Upper lobe of right lung (tissue), 1 donor: ENCODE results near the gene CCDC178. TPM values are rescaled to one million over a fixed set of nuclear protein-coding genes. Genes with fewer than 3 reads are reported as not detected.

Source experiments
- ATAC-seq: fragments of 200-7000 bp; cut with Tn5 transposase; one replicate; pipeline ENCODE4 v1.9.1; 2020; ENCODE audit warnings: mild to moderate bottlenecking, moderate library complexity
- DNase-seq: peaks from one replicate; pipeline ENCODE4 v3.0.0-alpha.2; 2020
- H3K27ac ChIP-seq: fragments of 200-600 bp; one replicate; pipeline ENCODE4 v1.8.0; 2022
- H3K27me3 ChIP-seq: fragments of 200-600 bp; one replicate; pipeline ENCODE4 v1.8.0; 2022; ENCODE audit warnings: mild to moderate bottlenecking
- H3K36me3 ChIP-seq: fragments of 200-600 bp; one replicate; pipeline ENCODE4 v1.8.0; 2022
- H3K4me1 ChIP-seq: fragments of 200-600 bp; one replicate; pipeline ENCODE4 v1.8.0; 2022
- H3K4me3 ChIP-seq: fragments of 200-600 bp; one replicate; pipeline ENCODE4 v1.8.0; 2022; ENCODE audit warnings: mild to moderate bottlenecking
- H3K9me3 ChIP-seq: fragments of 200-600 bp; one replicate; pipeline ENCODE4 v1.8.0; 2022
- CTCF ChIP-seq: fragments of 200-600 bp; IDR thresholded peaks from one replicate; pipeline ENCODE4 v1.8.0; 2022; ENCODE audit warnings: antibody characterized with exemption
- intact Hi-C: fragments of 100-400 bp; cut with DNase I; formaldehyde crosslinking; loops from one replicate; pipeline ENCODE4 v1.11.0; 2022
- total RNA-seq: library from RNA; stranded (reverse); fragmentation: NEBNext Ultra II Directional; extraction: Animal tissue kit (Norgen Biotek cat#: 25700); gene quantifications from one replicate; pipeline ENCODE4 v1.2.1, GENCODE V29; 2021
- donor health status: DM: no; HTN: yes; CAD: no; lungs with severe emphysema.

CCDC178 gene
- total RNA-seq, 1 donor from 2014 or later, result 2.5 TPM

DNA sequence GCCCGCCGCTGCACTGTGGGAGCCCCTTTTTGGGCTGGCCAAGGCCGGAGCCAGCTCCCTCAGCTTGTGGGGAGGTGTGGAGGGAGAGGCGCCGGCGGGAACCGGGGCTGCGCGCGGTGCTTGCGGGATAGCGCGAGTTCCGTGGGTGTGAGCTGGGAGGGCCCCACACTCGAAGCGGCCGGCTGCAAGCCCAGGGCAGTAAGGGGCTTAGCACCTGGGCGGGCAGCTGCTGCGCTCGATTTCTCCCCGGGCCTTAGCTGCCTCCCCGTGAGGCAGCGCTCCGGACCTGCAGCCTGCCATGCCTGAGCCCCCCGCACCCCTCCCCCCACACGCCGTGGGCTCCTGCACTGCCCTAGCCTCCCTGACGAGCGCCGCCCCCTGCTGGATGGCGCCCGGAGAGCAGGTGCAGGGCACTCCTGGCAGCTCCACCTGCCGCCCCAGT, 124.4 kb downstream of the CCDC178 start:
- ATAC-seq, result no peak

GRCh38 chr18:33307520-33307919, 133.0 kb downstream of the CCDC178 start:
- intact Hi-C loops, result no loop called here
- Histone ChIP-seq H3K9me3 (no peaks in the 10 kb centered on the region), H3K27me3 (no peaks in the 10 kb centered on the region), H3K36me3 (no peaks in the 10 kb centered on the region), H3K4me1 (no peaks in the 10 kb centered on the region), H3K4me3 (no peak overlapping the region), H3K27ac (no peak overlapping the region)
- TF ChIP-seq CTCF, result no peak
- no peak for DNase-seq
- no peak for ATAC-seq

More for the DNA sequence above, 124.4 kb downstream of the CCDC178 start:
- peak; percentile 52 for DNase-seq
- Histone ChIP-seq H3K36me3 (no peaks in the 10 kb centered on the region), H3K27ac (no peak overlapping the region), H3K27me3 (no peaks in the 10 kb centered on the region), H3K9me3 (no peaks in the 10 kb centered on the region), H3K4me3 (no peak overlapping the region), H3K4me1 (no peaks in the 10 kb centered on the region)
- TF ChIP-seq CTCF, result no peak
- intact Hi-C loops, result no loop called here

DNA sequence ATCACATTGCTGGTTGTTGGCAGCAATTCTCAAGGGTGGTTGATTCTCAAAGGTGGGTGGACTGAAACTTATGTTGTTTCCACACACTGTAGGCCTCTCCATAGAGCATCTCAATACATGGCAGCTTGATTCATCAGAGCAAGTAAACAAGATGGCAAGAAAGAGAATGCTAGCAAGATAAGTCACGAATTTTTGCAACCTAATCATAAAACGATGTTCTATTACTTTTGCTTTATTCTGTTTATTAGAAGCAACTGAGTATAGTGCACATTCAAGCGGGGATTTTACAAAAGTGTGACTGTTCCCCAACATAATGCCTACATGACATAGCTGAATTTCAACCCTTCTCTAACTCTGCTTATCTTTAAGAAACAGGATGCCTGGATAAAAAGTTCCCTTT, 136.2 kb downstream of the CCDC178 start:
- H3K27ac ChIP-seq, result no peak overlapping the region
- intact Hi-C loops, result no loop called here
- no peak for DNase-seq
- ATAC-seq, result no peak
- H3K36me3 ChIP-seq, result no peaks in the 10 kb centered on the region
- no peaks in the 10 kb centered on the region for H3K9me3 ChIP-seq
- H3K27me3 ChIP-seq, result no peaks in the 10 kb centered on the region
- H3K4me1 ChIP-seq, result no peaks in the 10 kb centered on the region
- H3K4me3 ChIP-seq, result no peak overlapping the region
- TF ChIP-seq CTCF, result no peak

GRCh38 chr18:33291539-33291938, 149.0 kb downstream of the CCDC178 start:
- DNase-seq, result no peak
- Histone ChIP-seq H3K27ac (no peak overlapping the region), H3K27me3 (no peaks in the 10 kb centered on the region), H3K4me3 (no peak overlapping the region), H3K9me3 (no peaks in the 10 kb centered on the region), H3K4me1 (no peaks in the 10 kb centered on the region), H3K36me3 (no peaks in the 10 kb centered on the region)
- TF ChIP-seq CTCF, result no peak
- no peak for ATAC-seq
- intact Hi-C loops, result no loop called here

DNA sequence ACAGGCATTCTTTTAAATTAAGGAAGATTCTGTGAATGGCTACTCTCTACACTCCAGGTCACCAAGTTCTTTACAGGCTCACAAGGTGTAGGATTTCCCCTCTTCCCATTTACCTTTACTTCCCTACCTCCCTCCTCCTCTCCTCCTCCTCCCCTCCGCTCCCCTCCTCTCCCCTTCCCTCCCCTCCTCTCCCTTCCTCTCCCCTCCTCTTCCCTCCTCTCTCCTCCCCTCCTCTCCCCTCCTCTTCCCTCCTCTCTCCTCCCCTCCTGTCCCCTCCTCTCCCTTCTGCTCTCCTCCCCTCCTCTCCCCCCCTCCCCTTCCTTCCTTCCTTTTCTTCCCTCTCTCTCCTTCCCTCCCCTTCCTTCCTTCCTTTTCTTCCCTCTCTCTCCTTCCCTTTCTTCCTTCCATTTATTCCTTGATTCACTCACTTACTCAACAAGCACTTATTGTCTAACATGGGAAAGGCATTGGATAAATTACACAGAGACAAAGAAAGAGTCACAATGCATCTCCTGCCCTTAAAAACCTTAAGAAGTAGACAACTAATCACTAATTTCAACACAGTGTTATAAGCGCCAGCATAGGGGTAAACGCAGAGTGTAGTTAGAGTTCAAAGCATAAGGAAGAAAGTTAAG, 152.3 kb downstream of the CCDC178 start:
- no peaks in the 10 kb centered on the region for H3K27me3 ChIP-seq
- no peaks in the 10 kb centered on the region for H3K9me3 ChIP-seq
- DNase-seq (no peak), ATAC-seq (no peak)
- intact Hi-C loops, result no loop called here
- no peak overlapping the region for H3K4me3 ChIP-seq
- TF ChIP-seq CTCF, result no peak
- H3K27ac ChIP-seq, result no peak overlapping the region
- no peaks in the 10 kb centered on the region for H3K36me3 ChIP-seq
- H3K4me1 ChIP-seq, result no peaks in the 10 kb centered on the region
